ENCODE measurements around the gene HTRA3.

GRCh38 chr4:8237256-8237989, 32.1 kb upstream of the HTRA3 start:
- TF ChIP-seq CTCF (conservative IDR thresholded peaks at IDR 0.05; ENCODE audit: low read depth, low read length), result no peak
- no peak for TF ChIP-seq EZH2 (IDR thresholded peaks at IDR 0.05; ENCODE audit: low read length, unreplicated experiment)
- no peak for TF ChIP-seq EZH2phosphoT487 (IDR thresholded peaks at IDR 0.05; ENCODE audit: borderline replicate concordance, low read length)
